Heart left ventricle (tissue), 13 donors: ENCODE measurements around the gene ERMARD.

ENCODE experiments used
- CTCF ChIP-seq, 12 donors: fragments of 200-600 bp; sonication (generic) in 4 of 12; IDR thresholded peaks; one replicate each; pipeline versions ENCODE4 v1.5.0 to v1.8.0; 2018 to 2022; ENCODE audit warnings: antibody characterized with exemption in 12 of 12, mild to moderate bottlenecking in 5 of 12
- POLR2A ChIP-seq, 2 donors: fragments of 450-650 bp; IDR thresholded peaks; one replicate each; pipeline ENCODE4 v1.6.1; 2017; ENCODE audit warnings: antibody characterized with exemption in 2 of 2, mild to moderate bottlenecking in 2 of 2, moderate library complexity in 2 of 2
- donor health status: ischemic (EF 13 %, LVEDD 7.1; RV severe dilation, severe dysfunction).
- donor health status: DM: no; HTN: yes; CAD: no.
- donor health status: DM: no; HTN: no; CAD: no.
- donor health status: ischemic (EF 25% LVEDD 6.9; RV normal size, moderate dysfunction).
- donor health status: ischemic (EF 25% LVEDD 5.7; RV mildly dilated, moderate dysfunction).
- donor health status: ischemic (EF 35%, LVEDD 5.7; RV mildly dilated, moderate dysfunction).
- donor health status: nonischemic (EF 11% LVEDD 7.7; RV severe dilation, severe dysfunction).
- donor health status: DM: yes; HTN: yes; CAD: no.
- donor health status: PGD.
- donor health status: ischemic (EF 29% LVEDD 5.4; RV normal size, mild dysfunction).
- donor health status: nonischemic (EF 23%, LVEDD 6.1; RV moderate dilation, normal function).

DNA sequence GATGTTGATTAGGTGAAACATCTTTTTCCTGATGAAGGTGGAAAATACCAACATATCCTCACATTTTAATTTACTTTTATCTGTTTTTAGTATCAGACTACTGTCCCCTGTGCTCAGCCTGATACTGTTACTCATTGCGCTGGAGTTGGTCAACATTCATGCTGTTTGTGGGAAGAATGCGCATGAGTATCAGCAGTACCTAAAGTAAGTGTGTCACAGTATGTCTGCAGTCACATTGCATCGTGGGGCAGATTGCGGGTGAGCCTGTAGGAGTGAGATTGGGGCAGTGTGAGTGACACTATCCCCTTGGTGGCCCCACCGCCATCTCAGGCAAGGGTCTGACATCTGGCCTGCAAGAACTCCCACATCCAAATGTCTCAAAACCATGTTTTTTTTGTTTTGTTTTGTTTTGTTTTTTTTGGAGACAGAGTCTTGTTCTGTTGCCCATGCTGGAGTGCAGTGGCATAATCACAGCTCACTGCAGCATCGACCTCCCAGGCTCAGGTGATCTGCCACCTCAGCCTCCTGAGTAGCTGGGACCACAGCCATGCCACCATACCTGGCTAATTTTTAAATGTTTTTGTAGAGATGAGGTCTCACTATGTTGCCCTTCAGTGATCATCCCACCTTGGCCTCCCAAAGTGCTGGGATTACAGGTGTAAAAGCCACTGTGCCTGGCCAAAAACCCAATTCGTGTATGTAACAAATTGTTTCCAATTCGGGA, 27.8 kb downstream of the ERMARD start:
- no peak for TF ChIP-seq POLR2A (IDR thresholded peaks at IDR 0.05)
- no peak for TF ChIP-seq CTCF (IDR thresholded peaks at IDR 0.05)
